LNCaP clone FGC (cell line): ENCODE results near the gene ATP10B.

Experiments
- DNase-seq: peaks from one replicate; pipeline ENCODE4 v3.0.0-alpha.2; 2011; ENCODE audit warnings: low read depth
- H3K4me3 ChIP-seq: 2 replicates; pipeline ENCODE4 v1.5.1; 2011; ENCODE audit warnings: mild to moderate bottlenecking, low read depth, low read length, control low read depth
- TF ChIP-seq, protein P1 (sequence below): IDR thresholded peaks from 2 replicates; pipeline ENCODE4 v1.5.1; 2012; ENCODE audit warnings: mild to moderate bottlenecking; ENCODE audit not compliant: control insufficient read depth, insufficient read depth; ENCODE audit errors: extremely low read depth

ATP10B gene

DNA sequence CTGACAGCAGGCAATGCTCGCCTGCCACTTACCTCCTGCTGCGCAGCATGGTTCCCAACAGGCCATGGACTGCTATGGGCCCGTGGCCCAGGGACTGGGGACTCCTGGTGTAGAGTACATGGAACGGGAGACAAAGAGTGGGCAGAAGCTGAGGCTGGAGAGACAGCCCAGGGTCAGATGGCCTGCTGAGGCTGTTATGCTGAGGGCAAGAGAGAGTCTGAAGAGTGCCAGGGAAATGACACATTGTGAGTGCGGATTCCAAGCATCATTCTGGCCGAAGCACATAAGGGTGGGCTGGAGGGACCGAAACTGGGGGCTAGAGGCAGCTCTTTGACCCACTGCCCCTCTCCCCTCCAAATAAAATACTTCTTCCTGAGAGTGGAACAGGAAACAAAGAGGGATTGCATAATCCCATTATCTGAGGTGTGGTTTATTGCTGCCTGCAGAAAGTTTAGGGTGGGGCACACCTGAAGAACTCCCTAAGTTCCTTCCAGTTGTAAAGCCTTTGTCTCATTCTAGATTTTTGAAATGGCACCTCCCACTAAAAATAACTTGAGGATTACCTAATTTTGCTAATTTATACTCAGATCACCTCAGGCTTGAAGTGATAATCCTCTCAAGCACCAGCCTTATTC is 158.1 kb downstream of the ATP10B start:
- no peak for DNase-seq
- TF ChIP-seq, protein P1, sequence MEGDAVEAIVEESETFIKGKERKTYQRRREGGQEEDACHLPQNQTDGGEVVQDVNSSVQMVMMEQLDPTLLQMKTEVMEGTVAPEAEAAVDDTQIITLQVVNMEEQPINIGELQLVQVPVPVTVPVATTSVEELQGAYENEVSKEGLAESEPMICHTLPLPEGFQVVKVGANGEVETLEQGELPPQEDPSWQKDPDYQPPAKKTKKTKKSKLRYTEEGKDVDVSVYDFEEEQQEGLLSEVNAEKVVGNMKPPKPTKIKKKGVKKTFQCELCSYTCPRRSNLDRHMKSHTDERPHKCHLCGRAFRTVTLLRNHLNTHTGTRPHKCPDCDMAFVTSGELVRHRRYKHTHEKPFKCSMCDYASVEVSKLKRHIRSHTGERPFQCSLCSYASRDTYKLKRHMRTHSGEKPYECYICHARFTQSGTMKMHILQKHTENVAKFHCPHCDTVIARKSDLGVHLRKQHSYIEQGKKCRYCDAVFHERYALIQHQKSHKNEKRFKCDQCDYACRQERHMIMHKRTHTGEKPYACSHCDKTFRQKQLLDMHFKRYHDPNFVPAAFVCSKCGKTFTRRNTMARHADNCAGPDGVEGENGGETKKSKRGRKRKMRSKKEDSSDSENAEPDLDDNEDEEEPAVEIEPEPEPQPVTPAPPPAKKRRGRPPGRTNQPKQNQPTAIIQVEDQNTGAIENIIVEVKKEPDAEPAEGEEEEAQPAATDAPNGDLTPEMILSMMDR: no peak
- no peak overlapping the region for H3K4me3 ChIP-seq

DNA sequence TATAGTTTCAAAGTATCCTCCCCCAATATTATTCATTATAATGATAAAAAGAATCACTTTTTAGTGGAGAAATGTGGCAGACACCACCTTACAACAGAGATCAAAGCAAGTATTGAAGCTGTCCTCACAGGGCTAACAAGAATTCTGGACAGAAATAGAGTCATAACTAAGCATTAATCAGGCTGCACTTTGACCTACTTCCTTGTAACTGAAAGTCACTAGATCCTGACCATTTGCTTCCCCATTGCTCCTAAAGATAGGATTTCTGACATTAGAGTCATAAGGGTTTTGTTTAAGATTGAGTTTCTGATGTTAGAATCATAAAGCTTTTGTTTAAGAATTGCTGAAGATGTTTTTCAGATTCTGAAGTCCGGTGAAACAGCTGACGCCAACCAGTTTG is 159.7 kb downstream of the ATP10B start:
- no peak for DNase-seq
- H3K4me3 ChIP-seq: no peak overlapping the region
- TF ChIP-seq, protein P1: no peak

DNA sequence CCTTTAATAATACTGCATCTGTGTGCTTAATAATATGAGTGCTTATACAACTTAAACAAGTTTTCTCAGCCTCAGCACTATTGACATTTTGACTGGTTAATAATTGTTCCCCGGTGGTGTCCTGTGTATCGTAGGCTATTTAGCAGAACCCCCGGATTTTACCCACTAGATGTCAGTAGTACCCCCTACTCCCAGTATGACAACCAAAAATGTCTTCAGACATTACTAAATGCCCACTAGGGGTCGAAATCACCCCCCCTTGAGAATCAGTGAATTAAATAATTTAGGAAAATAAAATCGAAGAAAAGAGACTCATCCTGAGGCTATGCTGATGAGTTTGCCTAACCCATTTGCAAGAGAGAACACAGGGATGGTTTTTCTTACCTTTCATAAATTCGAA is 166.3 kb downstream of the ATP10B start:
- DNase-seq: no peak
- H3K4me3 ChIP-seq: no peak overlapping the region
- TF ChIP-seq, protein P1: peak; percentile 41

DNA sequence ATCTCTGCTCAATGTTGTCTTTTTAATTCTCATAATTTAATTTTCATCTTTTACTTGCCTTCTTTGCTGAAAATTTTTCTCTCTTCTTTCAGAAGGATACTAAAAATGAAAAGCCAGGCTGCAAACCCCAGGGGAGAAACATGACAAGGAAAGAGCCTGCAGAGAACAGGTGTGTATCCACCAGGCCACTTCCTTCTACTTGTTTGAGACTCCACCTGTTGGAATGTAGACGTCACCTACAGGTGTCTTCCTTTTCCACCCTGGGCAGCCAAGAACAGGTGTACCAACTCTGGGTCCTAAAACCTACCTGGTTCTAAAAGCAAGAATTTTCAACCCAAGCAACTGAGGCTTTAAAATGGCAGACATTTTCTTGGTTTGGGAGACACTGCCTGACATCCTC is 166.8 kb downstream of the ATP10B start:
- TF ChIP-seq, protein P1: no peak
- no peak overlapping the region for H3K4me3 ChIP-seq
- DNase-seq: no peak

DNA sequence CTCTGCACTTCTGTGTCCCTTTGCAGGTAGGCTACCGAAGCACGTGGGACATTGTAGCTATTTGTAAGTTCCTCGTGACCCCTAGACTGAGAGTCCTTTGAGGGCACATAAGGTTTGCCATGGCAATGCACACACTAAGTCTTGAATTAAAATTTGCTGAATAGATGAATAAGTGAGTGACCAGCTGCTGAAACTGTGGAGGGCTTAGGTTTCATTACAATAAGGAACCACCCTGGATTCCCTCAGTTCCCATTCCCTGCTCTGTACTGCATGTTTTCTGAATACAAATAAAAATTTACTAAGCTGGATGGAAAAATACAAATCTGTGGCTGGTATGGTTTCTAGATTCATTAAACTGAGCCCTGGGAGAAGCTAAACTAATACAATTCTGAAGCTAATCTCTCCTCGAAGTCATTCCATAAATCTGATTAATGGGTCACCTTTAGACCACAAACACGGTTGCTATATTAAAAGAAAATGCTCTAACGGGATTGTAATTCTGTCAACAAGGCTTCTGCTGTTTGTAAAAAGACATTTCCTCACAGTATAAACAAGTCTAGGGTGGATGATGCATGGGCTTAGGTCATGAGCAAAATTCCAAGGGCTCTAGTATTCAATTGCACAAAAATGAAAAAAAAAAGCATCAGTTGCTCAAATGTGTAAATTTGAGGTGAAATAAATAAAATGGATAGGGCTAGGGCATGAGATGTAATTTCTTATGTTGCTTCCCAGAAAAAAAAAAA is 172.3 kb downstream of the ATP10B start:
- no peak overlapping the region for H3K4me3 ChIP-seq
- TF ChIP-seq, protein P1: no peak
- DNase-seq: no peak

DNA sequence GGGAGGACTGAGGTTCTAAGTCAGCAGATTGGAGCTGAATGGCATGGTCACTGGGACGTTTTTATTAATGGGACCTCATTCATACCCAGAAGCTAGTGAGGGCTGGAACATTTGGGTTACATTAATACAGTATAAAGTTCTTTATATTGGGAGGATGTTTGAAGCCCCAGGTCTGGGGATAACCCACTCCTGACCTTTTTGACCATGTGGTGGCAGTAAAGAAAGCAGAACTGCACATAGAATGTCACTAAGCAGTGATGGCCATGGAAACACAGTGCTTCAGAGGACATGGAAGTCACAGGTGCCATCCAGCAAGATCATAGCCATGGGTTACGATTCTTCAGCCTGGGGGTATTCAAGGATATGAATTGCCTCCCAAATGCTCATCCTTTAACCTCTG is 176.0 kb downstream of the ATP10B start:
- TF ChIP-seq, protein P1: peak; percentile 27; the same call in 1 of the 2 replicates
- no peak overlapping the region for H3K4me3 ChIP-seq
- no peak for DNase-seq
